Measurements from ENCODE around the gene HSPG2.
"Not testable (repeated sequence)": the region's sequence is repeated elsewhere in the genome, so short reads cannot be mapped to it uniquely, and the experiment has no call there.

HSPG2 gene

DNA sequence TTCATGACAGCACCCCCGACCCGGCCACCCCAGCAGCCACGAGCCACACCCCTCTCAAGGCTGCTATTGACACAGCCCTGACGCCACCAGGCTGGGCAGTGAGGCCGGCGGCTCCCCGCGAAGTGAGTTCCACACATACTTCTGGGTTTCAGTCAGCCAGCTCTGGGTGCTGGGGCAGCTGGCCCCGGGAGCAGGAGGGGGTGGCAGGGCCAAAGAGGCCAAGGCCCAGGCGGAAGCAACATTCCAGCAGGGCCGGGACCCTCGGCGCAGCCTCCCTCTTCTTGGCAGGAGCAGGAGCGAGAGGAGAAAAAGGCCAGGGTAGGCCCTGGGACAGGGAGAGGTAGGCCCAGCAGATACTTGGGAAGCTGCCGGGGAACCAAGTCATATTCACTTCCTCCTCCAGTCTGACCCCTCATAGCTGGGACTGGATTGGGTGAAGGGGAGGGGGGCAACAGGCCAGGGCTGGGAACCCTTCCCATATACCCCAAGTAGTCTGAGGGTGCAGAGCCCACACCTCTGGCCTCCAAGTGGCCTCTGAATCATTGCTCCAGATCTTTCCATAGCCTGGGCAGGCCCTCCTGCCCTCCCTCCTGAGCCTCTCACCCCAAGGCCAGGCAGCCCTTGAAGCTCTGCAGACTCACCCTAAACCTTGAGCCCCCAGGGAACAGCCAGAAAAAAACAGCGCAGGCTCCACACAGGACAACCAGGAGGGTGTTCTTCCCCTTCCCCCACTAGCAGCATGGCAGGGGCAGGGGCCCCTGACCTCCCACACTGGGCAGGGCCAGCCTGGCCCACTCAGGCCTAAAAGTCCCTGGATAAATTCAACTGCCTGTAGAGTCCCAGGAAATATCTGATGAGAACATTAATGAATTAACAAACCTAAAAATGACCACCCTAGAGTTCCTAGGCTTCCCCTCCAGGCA, 5.7 kb downstream of the HSPG2 start:
- FAIRE-seq, result no peak

DNA sequence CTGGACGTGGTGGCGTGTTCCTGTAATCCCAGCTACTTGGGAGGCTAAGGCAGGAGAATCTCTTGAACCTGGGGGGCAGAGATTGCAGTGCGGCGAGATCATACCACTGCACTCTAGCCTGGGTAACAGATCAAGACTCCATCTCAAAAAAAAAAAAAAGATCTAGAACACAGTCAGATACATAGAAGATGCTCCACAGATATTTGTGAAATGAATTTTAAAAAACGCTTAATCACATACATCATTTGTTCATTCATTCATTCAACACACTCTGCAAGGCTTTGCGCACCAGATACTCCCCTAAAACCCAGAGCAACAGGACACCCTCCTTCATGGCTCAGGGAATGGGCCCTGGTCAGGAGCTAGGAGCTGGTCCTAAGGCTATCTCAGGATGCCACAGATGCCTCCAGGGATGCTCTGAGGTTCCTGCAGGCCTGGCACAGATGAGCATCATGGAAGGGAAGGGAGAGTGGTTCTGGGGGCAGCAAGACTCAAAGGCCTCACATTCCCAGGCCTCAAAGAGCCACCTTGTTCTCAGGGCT, 6.4 kb downstream of the HSPG2 start:
- FAIRE-seq, result no peak

DNA sequence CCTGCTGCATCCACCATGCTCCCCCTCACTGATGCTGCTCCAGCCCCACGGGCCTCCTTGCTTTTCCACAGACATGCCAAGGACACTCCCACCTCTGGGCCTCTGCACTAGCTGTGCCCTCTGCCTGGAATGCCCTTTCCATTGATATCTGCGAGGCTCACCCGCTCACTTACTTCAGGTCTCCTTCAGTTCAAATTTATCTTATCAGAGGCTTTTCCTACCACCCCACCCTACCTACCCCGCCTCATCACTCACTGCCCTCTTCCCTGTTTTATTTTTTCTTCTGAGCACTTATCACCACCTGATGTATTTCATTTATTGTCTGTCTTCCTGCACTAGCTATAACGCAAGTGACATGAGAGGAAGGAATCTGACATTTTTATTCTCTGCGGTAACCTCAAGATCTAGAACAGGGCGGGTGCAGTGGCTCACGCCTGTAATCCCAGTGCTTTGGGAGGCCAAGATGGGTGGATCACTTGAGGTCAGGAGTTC, 7.0 kb downstream of the HSPG2 start:
- FAIRE-seq, result no peak

DNA sequence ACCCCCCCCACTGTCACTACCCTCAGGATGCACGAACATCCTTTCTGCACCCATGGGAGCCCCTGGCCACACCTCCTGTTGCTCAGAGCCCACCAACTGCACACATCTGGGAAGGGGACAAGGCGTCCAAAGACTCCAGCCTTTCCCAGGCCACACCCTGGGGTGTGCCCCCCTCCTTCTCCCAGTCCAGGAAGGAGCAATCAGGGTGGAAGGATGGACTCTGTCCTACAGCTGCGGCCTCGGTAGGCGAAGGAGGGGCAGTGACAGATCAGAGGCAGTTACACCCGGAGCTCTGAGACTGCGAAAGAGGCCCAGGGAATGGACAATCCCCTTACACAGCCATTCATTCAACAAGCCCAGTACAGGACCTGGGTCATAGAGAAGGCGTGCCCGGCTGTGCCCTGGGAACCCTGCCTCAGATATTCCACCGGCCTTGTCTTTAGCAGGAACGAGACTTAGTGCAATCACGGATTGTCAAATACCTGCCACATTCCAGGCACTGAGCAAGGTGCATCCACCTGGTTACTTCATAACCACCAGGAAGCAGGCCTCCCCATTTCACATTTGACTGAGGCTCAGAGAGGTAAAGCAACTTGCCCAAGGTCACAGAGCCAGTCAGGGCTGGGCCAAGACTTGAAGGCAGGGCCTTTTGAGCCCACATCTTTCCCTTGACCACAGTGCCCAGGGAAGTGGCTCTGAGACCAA, 9.4 kb downstream of the HSPG2 start:
- no peak for FAIRE-seq

DNA sequence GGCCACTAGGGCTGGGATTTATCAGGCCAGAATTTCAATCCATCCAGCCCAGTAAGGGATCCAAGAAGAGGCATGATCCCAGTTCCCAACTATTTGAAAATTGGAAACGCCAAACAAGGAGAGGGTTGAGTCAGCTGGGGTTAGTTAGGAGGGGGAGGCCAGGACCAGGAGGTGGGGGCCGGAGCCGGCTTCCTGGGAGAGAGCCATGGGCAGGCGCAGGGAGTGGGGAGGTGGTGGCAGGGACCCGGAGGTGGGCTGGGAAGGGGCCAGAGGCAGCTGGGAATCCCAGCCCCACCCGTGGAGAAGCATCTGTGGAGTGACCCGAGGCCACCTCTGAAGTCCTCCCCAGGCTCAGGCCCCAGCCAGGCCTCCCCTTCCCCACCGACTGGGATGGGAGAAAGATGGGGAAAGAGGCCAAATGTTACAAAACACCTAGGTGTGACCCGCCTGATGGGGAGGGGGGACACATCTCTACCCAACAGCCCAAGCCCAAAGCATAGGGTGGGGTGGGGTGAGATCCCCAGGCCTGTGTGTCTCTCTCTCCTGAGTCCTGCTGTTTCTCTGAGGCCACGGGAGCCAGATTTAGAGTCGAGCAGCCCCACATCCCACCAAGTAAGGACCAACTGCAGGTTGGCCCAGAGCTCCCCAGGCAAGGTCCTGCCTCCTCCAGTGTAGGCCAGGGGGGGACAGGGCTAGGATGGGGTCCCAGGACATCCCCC, 10.1 kb downstream of the HSPG2 start:
- no peak for FAIRE-seq

DNA sequence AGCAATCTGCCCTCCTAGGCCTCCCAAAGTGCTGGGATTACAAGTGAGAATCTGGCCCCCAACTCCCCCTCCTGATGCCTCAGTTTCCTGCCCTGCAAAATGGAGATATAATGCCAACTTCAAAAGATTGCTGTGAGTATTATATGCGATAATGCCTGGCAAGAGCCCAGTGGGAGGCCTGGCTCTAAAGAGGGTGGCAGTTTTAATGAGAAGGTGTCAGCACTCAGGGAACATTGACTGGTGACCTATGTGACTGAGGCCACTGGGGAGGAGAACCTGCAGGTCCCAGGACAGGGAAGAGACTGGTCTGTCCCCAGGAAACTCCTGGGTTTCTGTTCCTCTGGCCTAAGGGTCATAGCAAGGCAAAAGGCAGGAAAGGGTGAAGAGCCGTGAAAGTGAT, 11.0 kb downstream of the HSPG2 start:
- no peak for FAIRE-seq

DNA sequence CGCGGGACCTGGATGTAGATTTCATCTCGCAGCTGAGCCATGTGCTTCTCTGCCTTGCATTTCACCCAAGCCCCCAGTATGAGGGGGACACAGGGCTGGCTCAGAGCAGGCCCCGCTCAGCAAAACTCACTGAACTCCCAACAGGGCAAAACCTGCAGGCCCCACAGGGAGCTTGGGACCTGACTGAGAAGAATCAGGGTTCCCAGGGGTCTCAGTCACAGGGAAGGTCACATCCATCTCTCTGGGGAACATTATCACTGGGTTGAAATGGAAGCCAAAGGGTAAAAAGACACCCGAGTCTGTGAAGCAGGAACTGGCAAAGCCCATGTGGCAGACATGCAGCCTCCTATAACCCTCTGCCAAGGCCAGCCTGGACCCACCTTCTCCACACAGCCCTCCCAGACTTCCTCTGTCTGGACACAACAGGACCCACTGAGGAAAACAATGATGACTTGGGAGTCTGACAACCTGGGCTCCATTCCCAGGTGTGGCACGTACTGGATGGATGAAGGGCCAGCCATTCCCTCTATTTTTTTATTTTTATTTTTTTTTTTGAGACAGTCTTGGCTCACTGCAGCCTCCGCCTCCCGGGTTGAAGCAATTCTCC, 11.7 kb downstream of the HSPG2 start:
- no peak for FAIRE-seq

DNA sequence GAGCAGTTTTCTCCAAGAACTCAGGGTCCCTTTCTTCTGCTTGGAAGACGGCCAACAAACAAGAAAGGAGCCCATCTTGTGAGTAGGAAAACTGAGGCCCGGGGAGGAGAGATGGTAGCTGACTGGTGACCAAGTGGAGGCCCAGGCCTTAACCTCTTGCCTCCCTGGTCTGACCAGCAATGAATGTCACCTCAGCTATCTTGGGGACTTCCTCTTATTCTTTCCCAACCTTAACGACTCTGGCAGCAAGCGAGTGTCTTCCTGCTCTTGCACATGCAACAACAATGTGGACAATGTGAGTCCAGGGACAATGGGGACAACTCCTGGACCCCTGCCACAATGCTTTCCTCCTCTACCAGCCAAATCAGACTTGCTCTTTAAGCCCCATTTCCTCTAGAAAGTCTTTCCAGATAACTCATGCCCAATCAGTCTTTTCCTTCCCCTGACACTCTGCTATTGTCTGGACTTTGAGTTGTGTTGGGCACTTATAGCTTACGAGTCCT, 12.6 kb downstream of the HSPG2 start:
- no peak for FAIRE-seq

DNA sequence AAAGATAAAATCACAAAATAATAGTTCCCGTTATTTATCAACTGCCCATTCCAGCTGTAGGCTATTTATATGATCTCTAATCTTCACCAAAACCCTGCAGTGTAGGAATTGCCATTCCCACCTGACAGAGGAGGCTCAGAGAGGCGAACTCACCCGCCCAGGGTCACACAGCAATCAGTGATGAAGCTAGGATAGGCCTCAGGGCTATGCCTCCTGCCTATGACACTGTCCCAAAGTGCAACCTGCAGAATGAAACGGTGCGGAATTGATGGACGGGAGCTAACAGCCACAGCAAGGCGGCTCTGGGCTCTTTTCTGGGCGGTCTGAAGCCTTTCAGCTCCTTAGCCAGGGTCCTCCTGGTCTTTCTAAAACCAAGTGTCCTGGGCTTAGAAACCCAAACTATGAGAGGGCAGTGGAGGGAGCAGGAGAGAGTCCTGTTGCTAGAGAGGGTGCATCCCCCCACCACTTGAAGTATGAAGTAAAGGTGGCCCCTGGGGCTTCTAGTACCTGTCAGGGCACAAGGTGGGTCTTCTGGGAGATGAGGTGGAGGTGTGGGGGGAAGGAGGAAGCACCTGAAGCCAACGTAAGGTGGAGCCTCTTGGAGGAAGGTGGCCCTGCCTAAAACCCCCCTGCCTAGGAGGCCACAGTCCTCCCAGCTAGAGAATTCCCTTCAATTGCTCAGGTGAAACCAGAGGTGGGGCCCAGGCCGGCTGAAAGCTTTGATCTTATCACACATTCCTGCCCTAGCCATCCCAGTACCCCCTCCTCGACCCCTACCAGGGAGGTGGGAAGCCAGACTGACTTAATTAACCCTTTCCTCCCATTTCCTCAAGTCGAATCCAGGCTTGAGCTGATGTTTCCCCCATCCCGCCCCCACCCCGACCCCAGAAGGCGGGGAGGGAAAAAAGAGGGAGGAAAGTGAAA, 14.8 kb downstream of the HSPG2 start:
- FAIRE-seq, result no peak

DNA sequence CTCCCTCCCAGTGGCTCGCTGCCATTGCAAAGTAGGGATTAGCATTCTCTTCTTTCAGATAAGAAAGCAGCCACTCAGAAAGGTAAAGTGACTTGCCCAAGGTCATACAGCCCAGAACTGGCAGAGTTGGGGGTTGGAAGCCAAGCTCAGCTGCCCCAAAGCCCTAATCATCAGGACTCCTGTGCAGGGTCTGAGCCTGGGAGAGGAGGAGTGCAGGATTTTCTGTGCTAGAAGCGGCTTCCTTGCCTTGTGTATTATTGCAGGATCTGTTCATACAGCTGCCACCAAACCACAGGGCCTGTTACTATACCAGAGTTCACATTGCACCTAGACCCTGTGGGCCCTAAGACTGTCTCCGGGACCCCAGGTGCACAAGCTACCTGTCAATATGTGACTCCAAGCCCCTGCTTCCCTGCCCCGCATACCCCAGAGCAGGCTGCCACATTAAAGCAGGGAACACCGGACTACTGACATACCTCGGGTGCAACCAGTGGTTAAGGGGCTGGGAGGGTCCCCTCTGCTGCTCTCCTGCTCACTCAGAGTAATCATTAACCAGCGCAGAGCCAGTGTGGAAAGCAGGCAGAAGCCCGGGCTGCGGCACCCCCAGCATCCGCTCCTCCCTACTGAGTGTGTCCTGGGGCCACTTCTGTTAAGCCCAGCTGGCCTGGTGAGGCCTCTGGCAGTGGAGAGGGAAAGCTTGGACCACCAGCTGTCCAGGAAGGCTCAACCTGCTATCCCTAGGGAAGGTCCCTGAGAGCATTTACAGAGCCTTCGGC, 15.8 kb downstream of the HSPG2 start:
- FAIRE-seq, result no peak

DNA sequence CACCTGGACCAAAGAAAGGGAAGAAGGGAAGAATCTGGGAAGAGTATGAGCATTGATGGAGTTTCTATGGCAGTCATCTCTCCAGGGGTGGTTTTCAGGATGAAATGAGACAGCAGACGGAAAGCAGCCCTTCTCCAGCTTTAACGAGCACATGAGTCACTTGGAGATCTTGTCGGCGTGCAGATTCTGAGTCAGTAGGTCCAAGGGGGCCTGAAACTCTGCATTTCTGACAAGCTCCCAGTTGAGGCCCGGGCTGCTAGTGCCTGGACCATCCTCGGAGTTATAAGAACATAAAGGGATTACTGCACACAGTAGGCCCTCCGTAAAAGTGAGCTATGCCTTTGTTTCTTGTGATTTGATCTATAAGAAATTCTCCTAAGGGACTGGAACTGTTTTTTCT, 17.6 kb downstream of the HSPG2 start:
- FAIRE-seq, result no peak

DNA sequence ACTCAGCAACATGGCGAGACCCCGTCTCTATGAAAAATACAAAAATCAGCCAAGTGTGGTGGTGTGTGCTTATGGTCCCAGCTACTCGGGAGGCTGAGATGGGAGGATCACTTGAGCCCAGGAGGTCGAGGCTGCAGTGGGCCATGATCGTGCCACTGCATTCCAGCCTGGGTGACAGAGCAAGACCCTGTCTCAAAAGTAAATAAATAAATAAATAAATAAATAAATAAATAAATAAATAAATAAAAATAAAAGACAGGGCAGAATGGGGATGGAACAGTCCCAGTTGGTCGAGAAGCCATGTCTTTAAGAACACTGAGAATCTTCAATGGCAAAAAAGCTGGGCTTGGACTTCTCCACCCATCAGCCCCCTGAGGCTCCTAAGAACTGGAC, 19.9 kb downstream of the HSPG2 start:
- not testable (repeated sequence) for FAIRE-seq

DNA sequence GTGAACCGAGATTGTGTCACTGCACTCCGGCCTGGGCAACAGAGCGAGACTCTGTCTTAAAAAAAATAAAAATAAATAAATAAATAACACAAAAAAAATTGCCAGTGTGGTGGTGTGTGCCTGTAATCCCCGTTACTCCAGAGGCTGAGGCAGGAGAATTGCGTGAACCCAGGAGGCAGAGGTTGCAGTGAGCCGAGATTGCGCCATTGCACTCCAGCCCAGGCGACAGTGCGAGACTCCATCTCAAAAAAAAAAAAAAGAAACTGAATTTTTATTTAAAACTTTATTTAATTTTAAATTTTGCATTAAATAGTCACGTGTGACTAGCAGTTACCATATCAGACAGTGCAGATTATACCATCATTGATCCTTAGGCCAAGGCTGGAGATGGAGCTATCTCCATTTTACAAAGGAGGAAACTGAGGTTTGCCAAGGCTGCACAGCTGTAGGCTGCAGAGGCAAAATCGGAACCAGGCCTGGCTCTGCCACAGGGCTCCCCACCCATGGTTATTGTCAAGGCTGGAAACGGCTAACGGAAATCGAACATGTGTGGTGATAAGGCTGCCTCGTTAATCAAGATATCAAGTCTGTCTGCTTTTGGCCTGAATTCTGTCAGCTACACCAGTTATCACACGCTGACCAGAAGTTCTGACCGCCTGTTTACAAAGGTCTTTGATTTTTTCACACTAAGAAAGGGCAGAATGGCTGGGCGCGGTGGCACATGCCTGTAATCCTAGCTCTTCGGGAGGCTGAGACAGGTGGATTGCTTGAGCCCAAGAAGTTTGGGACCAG, 20.5 kb downstream of the HSPG2 start:
- no peak for FAIRE-seq

DNA sequence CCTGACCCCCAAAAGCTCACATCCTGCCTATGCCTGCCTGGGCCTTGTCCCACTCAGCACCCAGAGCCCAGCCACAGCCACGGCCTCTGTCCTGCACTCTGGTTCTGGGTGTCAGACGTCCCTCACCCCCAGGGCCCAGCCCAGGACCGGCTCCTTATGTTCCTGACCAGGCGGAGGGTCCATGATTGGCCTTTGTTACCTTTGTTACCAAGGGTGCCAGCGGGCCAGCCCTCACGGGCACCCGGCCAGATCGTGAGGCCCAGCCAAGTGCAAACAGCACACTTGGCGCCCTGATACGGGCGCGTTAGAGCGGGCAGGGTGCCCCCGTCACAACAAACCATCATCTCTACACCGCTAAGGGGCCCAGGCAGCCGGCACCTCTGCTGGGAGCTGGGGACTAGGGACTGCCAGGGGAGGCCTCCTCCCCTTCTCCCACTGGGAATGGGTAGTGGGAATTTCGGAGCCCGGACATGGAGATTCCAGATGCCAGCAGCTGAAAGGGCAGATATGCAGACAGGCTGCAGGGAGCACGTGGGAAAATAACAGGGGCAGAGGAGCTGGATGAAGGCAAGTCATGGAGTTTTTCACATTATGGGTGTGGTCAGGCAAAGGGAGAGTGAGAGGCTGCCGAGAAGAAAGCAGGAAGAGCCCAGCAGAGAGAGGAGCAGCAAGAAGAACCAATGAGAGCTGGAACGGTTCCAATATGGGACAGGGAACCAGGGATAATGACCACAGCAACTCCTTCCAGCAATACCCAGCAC, 22.1 kb downstream of the HSPG2 start:
- no peak for FAIRE-seq

DNA sequence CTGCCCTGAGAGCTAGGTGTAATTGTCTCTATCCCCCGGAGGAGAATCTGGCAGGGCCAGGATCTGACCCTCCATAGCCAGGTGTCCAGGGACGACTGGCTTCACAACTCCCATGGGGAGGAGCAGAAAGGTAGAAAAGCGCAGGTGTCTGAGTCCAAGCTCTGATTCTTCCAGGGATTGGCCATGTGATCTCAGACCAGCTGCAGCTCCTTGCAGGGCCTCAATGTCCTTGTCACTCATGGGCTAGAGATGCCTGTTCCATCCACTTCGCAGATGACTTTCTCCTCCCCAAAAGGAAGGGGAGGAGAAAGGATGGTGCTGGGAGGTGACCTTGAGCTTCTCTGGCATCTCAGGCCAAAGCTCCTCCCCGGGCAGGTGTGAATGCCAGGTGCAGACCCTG, 22.7 kb downstream of the HSPG2 start:
- FAIRE-seq, result no peak

DNA sequence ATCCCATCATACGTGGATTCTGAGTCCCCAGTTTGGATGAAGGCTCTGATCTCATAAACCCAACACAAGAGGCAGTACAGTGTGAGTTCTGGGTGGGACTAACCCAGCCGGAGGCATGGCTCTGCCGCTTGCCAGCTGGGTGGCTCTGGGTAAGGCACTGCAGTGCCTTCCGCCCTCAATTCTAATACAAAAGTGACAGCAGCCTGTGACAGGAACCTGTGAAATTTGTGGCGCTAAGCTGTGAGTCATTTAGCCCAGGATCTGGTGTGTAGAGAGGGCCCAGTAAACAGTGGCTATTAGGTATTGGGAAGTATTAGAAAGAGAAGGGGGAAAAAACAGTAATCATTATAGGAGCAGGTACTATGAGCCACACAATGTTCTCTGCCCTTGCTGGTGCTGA, 23.3 kb downstream of the HSPG2 start:
- FAIRE-seq, result no peak

DNA sequence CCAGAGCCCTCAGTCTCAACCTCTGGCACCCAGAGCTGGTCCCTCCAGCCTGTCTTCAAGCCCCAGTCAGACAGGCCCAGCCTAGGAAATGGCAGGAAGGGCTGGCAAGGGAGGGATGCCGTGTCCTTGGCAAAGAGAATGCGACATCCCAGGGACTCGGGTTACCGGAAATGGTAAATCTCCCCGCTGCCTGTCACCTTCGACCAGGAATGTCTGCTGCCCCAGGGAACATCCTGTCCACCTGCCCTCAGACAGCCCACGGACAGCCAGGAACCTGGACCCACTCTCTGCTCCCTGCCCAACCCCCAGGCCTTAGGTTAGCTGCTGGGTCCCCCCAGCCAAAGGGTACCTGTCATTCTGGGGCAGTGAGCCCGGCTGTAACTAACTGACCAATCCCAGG, 23.9 kb downstream of the HSPG2 start:
- no peak for FAIRE-seq

DNA sequence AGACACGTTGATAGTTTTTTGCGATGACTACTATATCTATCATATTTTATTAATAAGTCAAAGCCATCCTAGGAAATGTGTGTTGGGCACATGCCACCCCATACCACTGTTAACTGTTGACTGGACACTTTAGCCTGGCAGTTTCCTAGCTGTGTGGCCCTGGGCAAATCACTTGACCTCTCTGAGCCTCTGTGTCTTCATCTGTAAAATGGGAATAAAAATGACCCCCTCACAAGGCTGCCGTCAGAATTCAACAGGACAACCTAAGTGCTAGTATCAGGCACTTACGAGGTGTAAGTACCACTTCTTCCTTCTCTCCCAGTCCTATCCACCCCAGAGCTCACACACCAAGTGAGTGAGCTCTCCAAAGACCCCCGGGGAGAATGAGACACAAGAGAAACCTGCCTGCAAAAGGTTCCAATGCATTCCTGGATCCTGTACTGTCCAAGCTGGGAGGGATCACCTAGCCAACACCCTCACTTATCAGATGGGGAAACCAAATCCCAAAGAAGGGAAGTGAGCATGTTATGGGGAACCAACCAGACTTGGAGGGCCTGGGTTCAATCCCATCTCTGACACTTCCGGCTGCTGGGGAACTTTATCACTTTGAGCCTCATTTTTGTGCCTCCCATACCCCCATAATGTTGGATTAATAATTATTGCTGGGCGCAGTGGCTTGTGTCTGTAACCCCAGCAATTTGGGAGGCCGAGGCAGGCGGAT, 24.9 kb downstream of the HSPG2 start:
- no peak for FAIRE-seq

Data from A204.1 (cell line).